ENCODE results near the gene GALNTL6. TPM values are rescaled to one million over a fixed set of nuclear protein-coding genes. Genes with fewer than 3 reads are reported as not detected.

Gene GALNTL6
- total RNA-seq, 1 donor from 2014 or later, result 0.34 TPM

DNA sequence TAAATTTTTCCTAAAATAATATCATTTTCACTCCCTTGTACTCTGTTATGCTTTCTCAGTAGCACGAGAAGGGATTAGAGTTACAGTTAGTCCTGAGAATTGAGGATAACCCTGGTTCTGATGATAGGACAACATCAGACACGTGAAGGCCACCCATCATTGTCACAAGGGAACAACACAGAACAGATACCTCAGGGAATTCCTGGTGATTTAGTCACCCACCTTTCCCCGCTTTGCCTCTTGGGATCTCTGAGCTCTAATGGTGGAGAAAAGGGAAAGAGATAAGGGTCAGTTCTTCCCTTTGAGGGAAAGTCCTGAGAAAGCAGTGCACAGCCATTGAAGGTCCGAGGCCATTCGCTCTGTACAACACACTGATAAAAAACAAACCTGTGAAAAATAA lies 1243.1 kb downstream of the GALNTL6 start:
- DNase-seq, result no peak
- Mint-ChIP-seq H3K4me1 (ENCODE audit: low read depth, unreplicated experiment) (peaks cover 1% of the 10 kb centered on the region), H3K4me3 (ENCODE audit: unreplicated experiment) (no peak overlapping the region), H3K27me3 (ENCODE audit: unreplicated experiment) (peaks cover 2% of the 10 kb centered on the region), H3K27ac (ENCODE audit: unreplicated experiment) (no peak overlapping the region), H3K9me3 (ENCODE audit: unreplicated experiment) (no peaks in the 10 kb centered on the region), H3K36me3 (ENCODE audit: unreplicated experiment) (no peaks in the 10 kb centered on the region)
- TF ChIP-seq, protein P1, sequence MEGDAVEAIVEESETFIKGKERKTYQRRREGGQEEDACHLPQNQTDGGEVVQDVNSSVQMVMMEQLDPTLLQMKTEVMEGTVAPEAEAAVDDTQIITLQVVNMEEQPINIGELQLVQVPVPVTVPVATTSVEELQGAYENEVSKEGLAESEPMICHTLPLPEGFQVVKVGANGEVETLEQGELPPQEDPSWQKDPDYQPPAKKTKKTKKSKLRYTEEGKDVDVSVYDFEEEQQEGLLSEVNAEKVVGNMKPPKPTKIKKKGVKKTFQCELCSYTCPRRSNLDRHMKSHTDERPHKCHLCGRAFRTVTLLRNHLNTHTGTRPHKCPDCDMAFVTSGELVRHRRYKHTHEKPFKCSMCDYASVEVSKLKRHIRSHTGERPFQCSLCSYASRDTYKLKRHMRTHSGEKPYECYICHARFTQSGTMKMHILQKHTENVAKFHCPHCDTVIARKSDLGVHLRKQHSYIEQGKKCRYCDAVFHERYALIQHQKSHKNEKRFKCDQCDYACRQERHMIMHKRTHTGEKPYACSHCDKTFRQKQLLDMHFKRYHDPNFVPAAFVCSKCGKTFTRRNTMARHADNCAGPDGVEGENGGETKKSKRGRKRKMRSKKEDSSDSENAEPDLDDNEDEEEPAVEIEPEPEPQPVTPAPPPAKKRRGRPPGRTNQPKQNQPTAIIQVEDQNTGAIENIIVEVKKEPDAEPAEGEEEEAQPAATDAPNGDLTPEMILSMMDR (IDR thresholded peaks at IDR 0.05; ENCODE audit: partially characterized antibody, unreplicated experiment), result no peak

DNA sequence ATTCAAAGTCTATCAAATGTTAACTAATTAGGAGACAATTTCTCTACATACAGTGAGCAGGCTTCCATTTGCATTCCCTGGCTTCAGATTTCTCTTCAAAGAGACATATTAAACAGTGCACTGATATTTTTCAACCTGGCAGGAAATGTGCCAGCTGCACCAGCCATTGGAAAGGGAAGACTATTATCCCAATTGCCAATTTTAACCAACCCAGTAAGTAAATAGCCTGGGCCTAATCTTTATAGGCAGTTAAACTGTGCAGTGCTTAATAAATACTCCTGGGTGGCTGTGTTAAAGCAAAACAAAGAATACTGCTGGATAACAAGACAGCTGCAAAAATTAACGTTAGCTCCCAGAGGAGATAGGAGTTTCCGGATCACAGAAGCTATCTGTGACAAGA lies 1243.5 kb downstream of the GALNTL6 start:
- peaks cover 1% of the 10 kb centered on the region for H3K4me1 Mint-ChIP-seq (ENCODE audit: low read depth, unreplicated experiment)
- TF ChIP-seq, protein P1 (IDR thresholded peaks at IDR 0.05; ENCODE audit: partially characterized antibody, unreplicated experiment), result no peak
- H3K4me3 Mint-ChIP-seq (ENCODE audit: unreplicated experiment), result no peak overlapping the region
- no peak overlapping the region for H3K27ac Mint-ChIP-seq (ENCODE audit: unreplicated experiment)
- H3K9me3 Mint-ChIP-seq (ENCODE audit: unreplicated experiment), result no peaks in the 10 kb centered on the region
- peaks cover 2% of the 10 kb centered on the region for H3K27me3 Mint-ChIP-seq (ENCODE audit: unreplicated experiment)
- H3K36me3 Mint-ChIP-seq (ENCODE audit: unreplicated experiment), result no peaks in the 10 kb centered on the region
- DNase-seq, result no peak

DNA sequence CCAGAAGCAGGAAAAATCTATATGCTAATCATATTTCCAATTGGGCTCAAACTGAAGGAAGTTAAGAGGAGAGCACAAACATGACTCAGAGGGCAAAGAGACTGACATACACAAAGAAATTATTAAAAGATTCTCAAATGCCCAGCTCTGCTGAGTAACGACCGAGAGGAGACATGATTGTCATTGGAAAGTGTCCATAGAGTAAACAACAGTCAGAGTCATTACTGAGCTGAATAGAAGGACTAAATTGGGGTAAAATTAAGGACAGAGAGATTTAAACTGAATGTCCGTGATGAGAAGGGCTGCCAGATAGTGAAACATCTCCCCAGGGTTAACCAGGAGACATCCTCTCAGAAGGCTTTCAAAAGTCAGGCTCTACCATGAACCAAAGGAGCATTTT lies 1244.2 kb downstream of the GALNTL6 start:
- DNase-seq, result no peak
- no peak overlapping the region for H3K27ac Mint-ChIP-seq (ENCODE audit: unreplicated experiment)
- no peak overlapping the region for H3K4me3 Mint-ChIP-seq (ENCODE audit: unreplicated experiment)
- TF ChIP-seq, protein P1 (IDR thresholded peaks at IDR 0.05; ENCODE audit: partially characterized antibody, unreplicated experiment), result no peak
- H3K9me3 Mint-ChIP-seq (ENCODE audit: unreplicated experiment), result no peaks in the 10 kb centered on the region
- peaks cover 1% of the 10 kb centered on the region for H3K4me1 Mint-ChIP-seq (ENCODE audit: low read depth, unreplicated experiment)
- no peaks in the 10 kb centered on the region for H3K36me3 Mint-ChIP-seq (ENCODE audit: unreplicated experiment)
- H3K27me3 Mint-ChIP-seq (ENCODE audit: unreplicated experiment), result peaks cover 4% of the 10 kb centered on the region

GRCh38 chr4:173057901-173058300 lies 1244.7 kb downstream of the GALNTL6 start:
- TF ChIP-seq, protein P1 (IDR thresholded peaks at IDR 0.05; ENCODE audit: partially characterized antibody, unreplicated experiment), result no peak
- no peak overlapping the region for H3K4me3 Mint-ChIP-seq (ENCODE audit: unreplicated experiment)
- H3K9me3 Mint-ChIP-seq (ENCODE audit: unreplicated experiment), result no peaks in the 10 kb centered on the region
- no peak overlapping the region for H3K27ac Mint-ChIP-seq (ENCODE audit: unreplicated experiment)
- H3K4me1 Mint-ChIP-seq (ENCODE audit: low read depth, unreplicated experiment), result peaks cover 1% of the 10 kb centered on the region
- peaks cover 4% of the 10 kb centered on the region for H3K27me3 Mint-ChIP-seq (ENCODE audit: unreplicated experiment)
- H3K36me3 Mint-ChIP-seq (ENCODE audit: unreplicated experiment), result no peaks in the 10 kb centered on the region
- no peak for DNase-seq

DNA sequence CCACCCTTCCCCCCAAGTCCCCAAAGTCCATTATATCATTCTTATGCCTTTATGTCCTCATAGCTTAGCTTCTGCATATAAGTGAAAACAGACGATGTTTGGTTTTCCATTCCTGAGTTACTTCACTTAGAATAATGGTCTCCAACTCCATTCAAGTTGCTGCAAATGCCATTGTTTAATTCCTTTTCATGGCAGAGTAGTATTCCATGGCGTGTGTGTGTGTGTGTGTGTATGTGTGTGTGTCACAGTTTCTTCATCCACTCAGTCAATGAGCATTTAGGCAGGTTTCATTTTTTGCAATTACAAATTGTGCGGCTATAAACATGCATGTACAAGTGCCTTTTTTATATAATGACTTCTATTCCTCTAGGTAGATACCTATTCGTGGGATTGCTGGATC lies 1248.0 kb downstream of the GALNTL6 start:
- Mint-ChIP-seq H3K9me3 (ENCODE audit: unreplicated experiment) (no peaks in the 10 kb centered on the region), H3K27me3 (ENCODE audit: unreplicated experiment) (peaks cover 4% of the 10 kb centered on the region), H3K27ac (ENCODE audit: unreplicated experiment) (no peak overlapping the region), H3K36me3 (ENCODE audit: unreplicated experiment) (peaks cover under 1% of the 10 kb centered on the region), H3K4me1 (ENCODE audit: low read depth, unreplicated experiment) (peaks cover 1% of the 10 kb centered on the region), H3K4me3 (ENCODE audit: unreplicated experiment) (no peak overlapping the region)
- TF ChIP-seq, protein P1 (IDR thresholded peaks at IDR 0.05; ENCODE audit: partially characterized antibody, unreplicated experiment), result no peak
- DNase-seq, result no peak

Data from glutamatergic neuron (in vitro differentiated cells).